H9 (cell line): ENCODE results near the gene ABCB6. TPM values are rescaled to one million over a fixed set of nuclear protein-coding genes. Genes with fewer than 3 reads are reported as not detected.

ENCODE experiments used
- DNase-seq: peaks from one replicate; pipeline ENCODE4 v3.0.0-alpha.2; 2017
- H2AFZ ChIP-seq: one replicate; pipeline ENCODE4 v1.6.1; 2013; ENCODE audit warnings: mild to moderate bottlenecking, low read length, control low read depth, moderate library complexity
- H2AK5ac ChIP-seq: 2 replicates; pipeline ENCODE4 v1.6.1; 2013; ENCODE audit warnings: low read length, control low read depth, mixed read lengths; ENCODE audit not compliant: insufficient read length
- H2BK120ac ChIP-seq: one replicate; pipeline ENCODE4 v1.6.1; 2013; ENCODE audit warnings: low read depth, mild to moderate bottlenecking, low read length, control low read depth, inconsistent platforms; ENCODE audit not compliant: poor library complexity, severe bottlenecking
- H2BK12ac ChIP-seq: 2 replicates; pipeline ENCODE4 v1.6.1; 2013; ENCODE audit warnings: low read length, control low read depth, mixed read lengths, low read depth; ENCODE audit not compliant: insufficient read length
- H2BK15ac ChIP-seq: 2 replicates; pipeline ENCODE4 v1.6.1; 2013; ENCODE audit warnings: low read depth, low read length, control low read depth
- H2BK20ac ChIP-seq: one replicate; pipeline ENCODE4 v1.6.1; 2013; ENCODE audit warnings: low read depth, mild to moderate bottlenecking, low read length, control low read depth, inconsistent platforms; ENCODE audit not compliant: poor library complexity, severe bottlenecking
- H2BK5ac ChIP-seq: 2 replicates; pipeline ENCODE4 v1.6.1; 2013; ENCODE audit warnings: low read length, control low read depth, mixed read lengths; ENCODE audit not compliant: insufficient read length
- H3K14ac ChIP-seq: 2 replicates; pipeline ENCODE4 v1.6.1; 2013; ENCODE audit warnings: low read length, control low read depth; ENCODE audit not compliant: insufficient read depth
- H3K18ac ChIP-seq: 2 replicates; pipeline ENCODE4 v1.6.1; 2013; ENCODE audit warnings: low read depth, mild to moderate bottlenecking, mixed read lengths, low read length, control low read depth; ENCODE audit not compliant: insufficient read length
- H3K23ac ChIP-seq: 2 replicates; pipeline ENCODE4 v1.6.1; 2013; ENCODE audit warnings: low read length, control low read depth, mixed read lengths, low read depth; ENCODE audit not compliant: insufficient read length
- H3K23me2 ChIP-seq: 2 replicates; pipeline ENCODE4 v1.6.1; 2013; ENCODE audit warnings: low read depth, mild to moderate bottlenecking, mixed read lengths, low read length, control low read depth; ENCODE audit not compliant: insufficient read length, poor library complexity, severe bottlenecking
- H3K27ac ChIP-seq: 2 replicates; pipeline ENCODE4 v1.5.1; 2013; ENCODE audit warnings: low read length, control low read depth, mixed read lengths, low read depth; ENCODE audit not compliant: insufficient read length
- H3K27me3 ChIP-seq: 2 replicates; pipeline ENCODE4 v1.6.1; 2013; ENCODE audit warnings: low read length, control low read depth, inconsistent platforms; ENCODE audit not compliant: insufficient read depth
- H3K4ac ChIP-seq: 2 replicates; pipeline ENCODE4 v1.6.1; 2013; ENCODE audit warnings: low read depth, mild to moderate bottlenecking, control low read depth, inconsistent platforms, low read length, moderate library complexity
- H3K4me1 ChIP-seq: 2 replicates; pipeline ENCODE4 v1.6.1; 2013; ENCODE audit warnings: low read length, control low read depth, inconsistent platforms; ENCODE audit not compliant: insufficient read depth
- H3K4me2 ChIP-seq: 2 replicates; pipeline ENCODE4 v1.6.1; 2013; ENCODE audit warnings: low read length, control low read depth, mixed read lengths; ENCODE audit not compliant: insufficient read length, insufficient read depth
- H3K56ac ChIP-seq: 2 replicates; pipeline ENCODE4 v1.6.1; 2013; ENCODE audit warnings: low read depth, mild to moderate bottlenecking, mixed read lengths, low read length, control low read depth; ENCODE audit not compliant: insufficient read length
- H3K79me1 ChIP-seq: 2 replicates; pipeline ENCODE4 v1.6.1; 2013; ENCODE audit warnings: low read depth, mild to moderate bottlenecking, moderate library complexity, low read length, control low read depth, inconsistent platforms; ENCODE audit not compliant: insufficient read depth, poor library complexity, severe bottlenecking
- H3K79me2 ChIP-seq: 2 replicates; pipeline ENCODE4 v1.6.1; 2013; ENCODE audit warnings: low read length, control low read depth, inconsistent platforms; ENCODE audit not compliant: insufficient read depth
- H3K9ac ChIP-seq: 2 replicates; pipeline ENCODE4 v1.6.1; 2013; ENCODE audit warnings: low read length, control low read depth, mixed read lengths; ENCODE audit not compliant: insufficient read length; ENCODE audit errors: extremely low read depth
- H3K9me3 ChIP-seq: one replicate; pipeline ENCODE4 v1.6.1; 2013; ENCODE audit warnings: low read depth, low read length, inconsistent platforms; ENCODE audit not compliant: control insufficient read depth
- H3T11ph ChIP-seq: one replicate; pipeline ENCODE4 v1.6.1; 2013; ENCODE audit warnings: mild to moderate bottlenecking, low read length, control low read depth, inconsistent platforms
- H4K20me1 ChIP-seq: one replicate; pipeline ENCODE4 v1.6.1; 2013; ENCODE audit not compliant: control insufficient read depth, insufficient read length, insufficient read depth
- H4K5ac ChIP-seq: 2 replicates; pipeline ENCODE4 v1.6.1; 2013; ENCODE audit warnings: low read depth, mild to moderate bottlenecking, mixed read lengths, low read length, control low read depth; ENCODE audit not compliant: insufficient read length
- H4K8ac ChIP-seq: replicated peaks from 2 replicates; pipeline ENCODE4 v1.6.1; 2013; ENCODE audit warnings: low read length, control low read depth, mixed read lengths, low read depth; ENCODE audit not compliant: insufficient read length
- H4K91ac ChIP-seq: 2 replicates; pipeline ENCODE4 v1.6.1; 2013; ENCODE audit warnings: low read depth, mild to moderate bottlenecking, moderate library complexity, mixed read lengths, low read length, control low read depth; ENCODE audit not compliant: insufficient read length
- H3K27ac Mint-ChIP-seq, 3 experiments: 2 replicates in 2 of 3; 3 replicates in 1 of 3; pipeline ENCODE4 v1.8.0; 2020 to 2021; ENCODE audit warnings: mixed read lengths in 3 of 3, mild to moderate bottlenecking in 1 of 3, moderate library complexity in 1 of 3
- H3K27me3 Mint-ChIP-seq: 2 replicates; pipeline ENCODE4 v1.8.0; 2021; ENCODE audit warnings: low read depth, mild to moderate bottlenecking, moderate library complexity, mixed read lengths
- H3K36me3 Mint-ChIP-seq, 3 experiments: 2 replicates in 2 of 3; 3 replicates in 1 of 3; pipeline ENCODE4 v1.8.0; 2020 to 2021; ENCODE audit warnings: low read depth in 3 of 3, mixed read lengths in 3 of 3; ENCODE audit not compliant: insufficient read depth in 1 of 3
- H3K4me1 Mint-ChIP-seq, 2 experiments: 2 replicates each; pipeline ENCODE4 v1.8.0; 2020; ENCODE audit warnings: mixed read lengths in 2 of 2
- H3K4me3 Mint-ChIP-seq, 2 experiments: 2 replicates in 1 of 2; 3 replicates in 1 of 2; pipeline ENCODE4 v1.8.0; 2020 to 2021; ENCODE audit warnings: mild to moderate bottlenecking in 2 of 2, mixed read lengths in 2 of 2, moderate library complexity in 1 of 2
- H3K9me3 Mint-ChIP-seq, 2 experiments: 2 replicates in 1 of 2; 3 replicates in 1 of 2; pipeline ENCODE4 v1.8.0; 2020; ENCODE audit warnings: mild to moderate bottlenecking in 2 of 2, mixed read lengths in 2 of 2, moderate library complexity in 1 of 2
- CTCF ChIP-seq: fragments of 200-600 bp; sonication (generic); conservative IDR thresholded peaks from 3 replicates; pipeline ENCODE4 v1.8.0; 2021; ENCODE audit warnings: antibody characterized with exemption, mild to moderate bottlenecking
- WGBS: extraction: QIAGEN DNeasy Blood & Tissue Kit; methylation state at CpG from one replicate; pipeline ENCODE4 v1.1.7; 2013; ENCODE audit warnings: missing lambda C conversion rate, low lambda C conversion rate, mixed read lengths; ENCODE audit not compliant: insufficient read length; ENCODE audit errors: extremely low coverage; 5-methylcytosine and 5-hydroxymethylcytosine counted together
- total RNA-seq: library from RNA; stranded (reverse); gene quantifications from 2 replicates; pipeline ENCODE4 v1.2.1, GENCODE V29; 2021

Gene ABCB6
- total RNA-seq, 1 experiment from 2014 or later = 46.4 TPM

DNA sequence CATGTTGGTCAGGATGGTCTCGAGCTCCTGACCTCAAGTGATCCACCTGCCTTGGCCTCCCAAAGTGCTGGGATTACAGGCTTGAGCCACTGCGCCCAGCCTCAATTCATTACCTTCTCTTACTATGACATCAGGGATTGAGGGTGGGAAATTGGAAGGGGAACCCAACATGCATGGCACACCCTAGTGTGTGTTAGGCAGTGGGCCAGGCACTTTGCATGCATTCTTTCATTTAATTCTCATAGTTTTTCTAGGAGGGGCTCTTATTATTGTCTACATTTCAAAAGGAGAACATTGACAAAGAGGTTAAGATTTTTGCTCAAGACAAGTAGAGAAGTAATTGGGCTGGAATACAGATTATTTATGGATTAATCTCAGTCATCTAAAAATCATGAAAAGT lies 49.5 kb upstream of the ABCB6 start:
- Histone ChIP-seq H3K27me3 (no peaks in the 10 kb centered on the region), H3K9ac (no peak overlapping the region), H2AK5ac (no peak overlapping the region), H3K27ac (no peak overlapping the region), H2BK12ac (no peak overlapping the region), H3K4me1 (no peaks in the 10 kb centered on the region), H3K23ac (no peak overlapping the region), H3K23me2 (no peaks in the 10 kb centered on the region), H2BK120ac (no peak overlapping the region), H3K79me2 (no peaks in the 10 kb centered on the region), H3K79me1 (no peaks in the 10 kb centered on the region), H4K8ac (no peak overlapping the region), H3K56ac (no peak overlapping the region), H4K91ac (no peak overlapping the region), H2BK20ac (no peak overlapping the region), H2BK5ac (no peak overlapping the region), H3K9me3 (no peaks in the 10 kb centered on the region), H3K14ac (no peak overlapping the region), H3T11ph (no peak overlapping the region), H4K20me1 (no peaks in the 10 kb centered on the region), H2BK15ac (no peak overlapping the region), H3K18ac (no peak overlapping the region), H3K4ac (no peak overlapping the region), H4K5ac (no peak overlapping the region), H2AFZ (no peak overlapping the region), H3K4me2 (no peak overlapping the region)
- Mint-ChIP-seq H3K4me1 (peaks cover 2 to 5% of the 10 kb centered on the region in 2 experiments; a peak in 2 of 4 replicates), H3K4me3 (no peak overlapping the region), H3K36me3 (no peaks in the 10 kb centered on the region), H3K27ac (no peak overlapping the region), H3K9me3 (no peaks in the 10 kb centered on the region), H3K27me3 (peaks cover 44% of the 10 kb centered on the region)
- no peak for TF ChIP-seq CTCF
- no peak for DNase-seq
- no CpG with 5 or more reads among the region's 2 CpGs for WGBS
